Osteoblast (primary cell): Measurements from ENCODE around the gene GNG14. TPM values are rescaled to one million over a fixed set of nuclear protein-coding genes. Genes with fewer than 3 reads are reported as not detected.
A peak's percentile ranks its signal among the peaks of the same experiment; 100 is the strongest.

Experiments used
- DNase-seq: peaks from one replicate; pipeline ENCODE4 v3.0.0; 2011; ENCODE audit warnings: low spot score, mixed read lengths; ENCODE audit not compliant: insufficient read length; ENCODE audit errors: missing footprints
- H2AFZ ChIP-seq: 2 replicates; pipeline ENCODE4 v1.6.0; 2011; ENCODE audit warnings: mild to moderate bottlenecking, low read length
- H3K27ac ChIP-seq: 2 replicates; pipeline ENCODE4 v1.5.1; 2011; ENCODE audit warnings: mild to moderate bottlenecking, low read depth, low read length, moderate library complexity
- H3K27me3 ChIP-seq: 2 replicates; pipeline ENCODE4 v1.6.0; 2012; ENCODE audit warnings: mild to moderate bottlenecking, control low read depth, inconsistent platforms, low read length, moderate library complexity; ENCODE audit not compliant: insufficient read depth
- H3K36me3 ChIP-seq: 2 replicates; pipeline ENCODE4 v1.5.1; 2011; ENCODE audit warnings: mild to moderate bottlenecking, low read length, control low read depth, moderate library complexity; ENCODE audit not compliant: insufficient read depth
- H3K4me1 ChIP-seq: 2 replicates; pipeline ENCODE4 v1.5.1; 2011; ENCODE audit warnings: mild to moderate bottlenecking, low read length, control low read depth, moderate library complexity; ENCODE audit not compliant: insufficient read depth
- H3K4me2 ChIP-seq: 2 replicates; pipeline ENCODE4 v1.6.0; 2011; ENCODE audit warnings: mild to moderate bottlenecking, low read length; ENCODE audit not compliant: insufficient read depth
- H3K4me3 ChIP-seq: fragments of 200-600 bp; sonication (generic); 3 replicates; pipeline ENCODE4 v1.5.1; 2012; ENCODE audit warnings: mild to moderate bottlenecking, low read length, inconsistent platforms; ENCODE audit not compliant: insufficient read depth
- H3K79me2 ChIP-seq: 2 replicates; pipeline ENCODE4 v1.6.0; 2012; ENCODE audit warnings: mild to moderate bottlenecking, low read length, control low read depth, inconsistent platforms; ENCODE audit not compliant: insufficient read depth
- H3K9me3 ChIP-seq: 2 replicates; pipeline ENCODE4 v1.5.1; 2011; ENCODE audit warnings: low read depth, low read length, control low read depth
- H4K20me1 ChIP-seq: 2 replicates; pipeline ENCODE4 v1.6.0; 2012; ENCODE audit warnings: mild to moderate bottlenecking, low read length, control low read depth; ENCODE audit not compliant: insufficient read depth
- total RNA-seq: library from RNA; depleted of rRNA; stranded (reverse); fragments of >200 nt; gene quantifications from 2 replicates; pipeline ENCODE4 v1.2.3, GENCODE V29; 2012
- TF ChIP-seq, protein P1 (sequence below): IDR thresholded peaks from 2 replicates; pipeline ENCODE4 v1.5.1; 2011; ENCODE audit warnings: mild to moderate bottlenecking, low read depth, low read length, moderate library complexity; ENCODE audit errors: extremely low read depth

Gene GNG14
- not detected in 2 replicates for total RNA-seq

DNA sequence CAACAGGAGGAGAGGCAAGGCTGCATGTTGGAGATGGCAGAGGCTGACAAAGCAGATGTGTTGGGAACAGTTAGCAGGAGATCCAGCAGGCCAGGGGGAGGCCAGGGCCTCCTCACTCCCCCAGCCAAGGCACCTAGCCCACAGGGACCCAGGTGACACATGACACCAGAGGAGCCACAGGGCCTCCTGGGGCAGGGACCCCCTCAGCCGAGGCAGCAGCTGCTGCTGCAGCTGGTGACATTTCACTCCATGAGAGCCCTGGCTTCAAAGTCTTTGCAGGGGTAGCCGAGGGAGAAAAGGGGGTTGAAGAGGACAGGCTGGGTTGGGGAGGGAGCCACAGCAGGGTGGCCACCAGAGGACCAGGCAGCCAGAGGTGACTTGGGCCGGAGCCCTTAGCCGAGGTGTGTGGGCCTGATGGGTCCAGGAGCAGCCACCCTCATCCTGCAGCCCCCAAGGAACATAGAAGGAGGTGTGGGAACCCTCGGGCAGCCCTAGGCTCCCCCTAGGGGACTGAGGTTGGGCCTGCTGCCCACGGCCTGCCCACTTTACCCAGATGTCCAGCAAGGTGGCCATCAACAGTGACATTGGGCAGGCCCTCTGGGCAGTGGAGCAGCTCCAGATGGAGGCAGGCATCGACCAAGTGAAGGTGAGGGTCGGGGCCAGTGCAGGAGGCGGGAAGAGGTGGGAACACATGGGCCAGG, at the start of gene GNG14:
TSS of gene GNG14 (plus strand) at position 503 of the 701 bp plus-strand sequence. CDS start at position 554, 51 bp downstream.
- no peaks in the 10 kb centered on the region for H3K79me2 ChIP-seq
- H4K20me1 ChIP-seq: no peaks in the 10 kb centered on the region
- no peaks in the 10 kb centered on the region for H3K27me3 ChIP-seq
- peaks cover under 1% of the 10 kb centered on the region for H3K36me3 ChIP-seq
- no peak within 1 kb of the TSS for H3K4me3 ChIP-seq
- H3K27ac ChIP-seq: no peak within 1 kb of the TSS
- H2AFZ ChIP-seq: no peak within 1 kb of the TSS
- TF ChIP-seq, protein P1, sequence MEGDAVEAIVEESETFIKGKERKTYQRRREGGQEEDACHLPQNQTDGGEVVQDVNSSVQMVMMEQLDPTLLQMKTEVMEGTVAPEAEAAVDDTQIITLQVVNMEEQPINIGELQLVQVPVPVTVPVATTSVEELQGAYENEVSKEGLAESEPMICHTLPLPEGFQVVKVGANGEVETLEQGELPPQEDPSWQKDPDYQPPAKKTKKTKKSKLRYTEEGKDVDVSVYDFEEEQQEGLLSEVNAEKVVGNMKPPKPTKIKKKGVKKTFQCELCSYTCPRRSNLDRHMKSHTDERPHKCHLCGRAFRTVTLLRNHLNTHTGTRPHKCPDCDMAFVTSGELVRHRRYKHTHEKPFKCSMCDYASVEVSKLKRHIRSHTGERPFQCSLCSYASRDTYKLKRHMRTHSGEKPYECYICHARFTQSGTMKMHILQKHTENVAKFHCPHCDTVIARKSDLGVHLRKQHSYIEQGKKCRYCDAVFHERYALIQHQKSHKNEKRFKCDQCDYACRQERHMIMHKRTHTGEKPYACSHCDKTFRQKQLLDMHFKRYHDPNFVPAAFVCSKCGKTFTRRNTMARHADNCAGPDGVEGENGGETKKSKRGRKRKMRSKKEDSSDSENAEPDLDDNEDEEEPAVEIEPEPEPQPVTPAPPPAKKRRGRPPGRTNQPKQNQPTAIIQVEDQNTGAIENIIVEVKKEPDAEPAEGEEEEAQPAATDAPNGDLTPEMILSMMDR: no peak
- H3K9me3 ChIP-seq: no peaks in the 10 kb centered on the region
- H3K4me1 ChIP-seq: no peaks in the 10 kb centered on the region
- DNase-seq: peak; percentile 30
- H3K4me2 ChIP-seq: no peak within 1 kb of the TSS

DNA sequence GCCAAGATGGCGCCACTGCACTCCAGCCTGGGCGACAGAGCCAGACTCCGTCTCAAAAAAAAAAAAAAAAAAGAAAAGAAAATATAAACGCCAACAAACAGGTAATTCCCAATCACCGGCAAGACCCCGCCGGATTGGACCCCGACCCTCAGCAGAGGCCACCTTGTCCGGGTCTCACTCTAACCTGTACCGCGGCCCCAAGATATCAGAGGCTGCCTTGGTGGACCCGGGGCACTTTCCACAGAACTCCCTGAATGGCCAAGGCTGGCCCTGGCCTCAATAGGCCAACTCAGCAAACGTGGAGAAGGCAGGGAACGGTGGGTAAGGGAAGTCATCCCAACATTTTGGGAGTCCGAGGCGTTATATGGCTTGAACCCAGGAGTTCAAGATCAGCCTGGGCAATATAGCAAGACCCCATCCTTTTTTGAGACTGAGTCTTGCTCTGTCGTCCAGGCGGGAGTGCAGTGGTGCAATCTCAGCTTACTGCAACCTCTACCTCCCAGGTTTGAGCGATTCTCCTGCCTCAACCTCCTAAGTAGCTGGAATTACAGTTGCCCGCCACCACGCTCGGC, 49.1 kb upstream of the GNG14 start:
- H3K36me3 ChIP-seq: no peaks in the 10 kb centered on the region
- H3K27ac ChIP-seq: no peak overlapping the region
- H3K9me3 ChIP-seq: no peaks in the 10 kb centered on the region
- H3K4me1 ChIP-seq: no peaks in the 10 kb centered on the region
- H3K27me3 ChIP-seq: no peaks in the 10 kb centered on the region
- TF ChIP-seq, protein P1: no peak
- no peaks in the 10 kb centered on the region for H4K20me1 ChIP-seq
- H2AFZ ChIP-seq: no peak overlapping the region
- H3K4me3 ChIP-seq: no peak overlapping the region
- DNase-seq: peak; percentile 23
- H3K4me2 ChIP-seq: no peak overlapping the region
- H3K79me2 ChIP-seq: no peaks in the 10 kb centered on the region

DNA sequence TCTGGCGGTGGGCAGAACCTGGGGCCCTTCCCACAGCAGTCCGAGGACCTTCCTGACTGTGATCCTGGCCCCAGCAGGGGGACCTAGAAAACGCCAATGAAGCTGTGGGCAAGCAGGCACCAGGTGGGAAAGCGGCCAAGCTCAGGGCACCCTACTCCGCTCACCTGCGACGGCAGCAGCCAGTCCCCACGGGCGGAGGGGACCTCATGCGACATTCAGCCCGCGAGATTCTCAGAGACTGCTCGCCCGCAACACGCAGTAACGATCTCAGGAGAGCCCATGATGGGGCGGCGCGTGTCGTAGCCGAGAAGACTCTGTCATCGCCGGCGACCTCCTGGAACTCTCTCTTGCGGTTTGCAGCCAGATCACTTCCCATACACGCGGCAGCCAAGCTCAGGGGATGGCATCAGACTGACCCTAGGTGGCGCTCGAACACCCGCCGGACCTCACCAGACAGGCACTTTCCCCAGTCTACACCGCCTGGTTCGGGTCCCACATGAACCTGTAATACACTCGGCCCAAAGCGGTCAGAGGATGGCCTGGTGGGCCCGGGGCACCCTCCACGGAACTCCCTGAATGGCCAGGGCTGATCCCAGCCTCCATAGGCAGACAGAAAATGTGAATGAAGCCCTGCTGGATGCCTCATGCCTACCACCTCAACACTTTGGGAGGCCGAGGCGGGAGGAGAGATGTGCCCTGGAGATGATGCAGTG, 47.7 kb upstream of the GNG14 start:
- Histone ChIP-seq H3K9me3 (no peaks in the 10 kb centered on the region), H4K20me1 (no peaks in the 10 kb centered on the region), H3K4me3 (peak overlapping the region; percentile 45), H3K4me1 (no peaks in the 10 kb centered on the region), H3K4me2 (peak overlapping the region; percentile 80), H3K79me2 (no peaks in the 10 kb centered on the region), H3K27ac (peak overlapping the region; percentile 23), H2AFZ (peak overlapping the region; percentile 85), H3K27me3 (no peaks in the 10 kb centered on the region), H3K36me3 (no peaks in the 10 kb centered on the region)
- peak; percentile 98 for DNase-seq
- TF ChIP-seq, protein P1: peak; percentile 76

DNA sequence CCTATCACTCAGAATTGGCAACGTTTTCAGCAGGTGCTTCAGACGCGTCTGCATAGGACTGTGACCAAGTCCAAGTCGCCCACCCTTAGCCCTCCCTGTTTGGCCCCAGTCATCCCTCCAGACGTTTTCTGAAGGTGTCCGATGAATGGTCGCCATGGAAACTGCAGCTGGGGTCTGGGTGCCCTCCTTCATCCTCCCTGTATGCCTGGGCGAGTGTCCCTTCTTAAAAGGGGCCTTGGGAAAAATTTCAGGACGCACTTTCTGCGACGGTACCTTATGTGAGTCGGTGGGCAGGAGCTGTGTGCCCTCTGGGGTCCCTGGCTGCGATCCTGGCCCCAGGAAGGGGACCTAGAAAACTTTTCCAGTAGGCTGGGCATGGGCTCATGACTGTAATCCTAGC, 46.3 kb upstream of the GNG14 start:
- H3K27me3 ChIP-seq: no peaks in the 10 kb centered on the region
- no peaks in the 10 kb centered on the region for H3K4me1 ChIP-seq
- no peak overlapping the region for H3K4me2 ChIP-seq
- H3K4me3 ChIP-seq: no peak overlapping the region
- H2AFZ ChIP-seq: no peak overlapping the region
- TF ChIP-seq, protein P1: no peak
- H3K79me2 ChIP-seq: no peaks in the 10 kb centered on the region
- no peaks in the 10 kb centered on the region for H4K20me1 ChIP-seq
- H3K27ac ChIP-seq: no peak overlapping the region
- H3K9me3 ChIP-seq: no peaks in the 10 kb centered on the region
- DNase-seq: no peak
- no peaks in the 10 kb centered on the region for H3K36me3 ChIP-seq
